IPS DF 6.9 (cell line): ENCODE measurements around the gene ITGA1.

ENCODE experiments used
- DNase-seq: peaks from one replicate; pipeline ENCODE4 v3.0.0-alpha.2; 2013; ENCODE audit warnings: low read depth, low spot score
- H3K27ac ChIP-seq: one replicate; pipeline ENCODE4 v1.5.1; 2013; ENCODE audit warnings: low read length, control low read depth
- H3K27me3 ChIP-seq: 2 replicates; pipeline ENCODE4 v1.6.1; 2013; ENCODE audit warnings: mild to moderate bottlenecking, low read length; ENCODE audit not compliant: control insufficient read depth, insufficient read depth
- H3K36me3 ChIP-seq: 2 replicates; pipeline ENCODE4 v1.6.1; 2013; ENCODE audit warnings: low read length; ENCODE audit not compliant: control insufficient read depth, insufficient read depth
- H3K4me1 ChIP-seq: 2 replicates; pipeline ENCODE4 v1.6.1; 2013; ENCODE audit warnings: low read length; ENCODE audit not compliant: control insufficient read depth, insufficient read depth
- H3K4me3 ChIP-seq: 2 replicates; pipeline ENCODE4 v1.5.1; 2013; ENCODE audit warnings: mild to moderate bottlenecking, low read length
- H3K9me3 ChIP-seq: 2 replicates; pipeline ENCODE4 v1.6.1; 2013; ENCODE audit warnings: low read length, inconsistent platforms; ENCODE audit not compliant: control insufficient read depth, insufficient read depth
- WGBS: extraction: QIAGEN DNeasy Blood & Tissue Kit; methylation state at CpG from one replicate; pipeline ENCODE4 v1.1.7; 2013; ENCODE audit warnings: mixed read lengths, missing lambda C conversion rate; ENCODE audit not compliant: insufficient read length, insufficient coverage; 5-methylcytosine and 5-hydroxymethylcytosine counted together

Gene ITGA1

GRCh38 chr5:52786949-52787599, 642 bp upstream of the ITGA1 start:
- Histone ChIP-seq H3K36me3 (no peaks in the 10 kb centered on the region), H3K27me3 (no peaks in the 10 kb centered on the region), H3K9me3 (no peaks in the 10 kb centered on the region), H3K27ac (no peak overlapping the region), H3K4me1 (no peaks in the 10 kb centered on the region), H3K4me3 (peak overlapping the region; percentile 70; the same call in 1 of the 2 replicates)
- no CpG with 5 or more reads among the region's 11 CpGs for WGBS
- no peak for DNase-seq

DNA sequence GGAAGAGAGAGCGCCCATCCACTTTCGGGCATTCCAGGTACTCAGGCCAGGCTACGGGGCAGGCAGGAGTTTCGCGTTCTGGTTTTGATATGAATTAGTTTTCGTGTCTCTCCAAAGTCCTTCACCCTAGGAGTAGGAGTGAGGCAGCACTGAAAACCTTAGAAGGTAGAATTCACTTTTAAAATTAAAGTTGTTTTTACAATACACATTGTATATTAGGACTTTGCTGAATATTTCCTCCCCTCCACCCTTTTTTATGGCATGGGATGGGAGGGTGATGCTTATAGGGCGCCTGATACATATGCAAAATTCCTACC, 747 bp downstream of the ITGA1 start:
- Histone ChIP-seq H3K4me3 (peak overlapping the region; percentile 70; the same call in 1 of the 2 replicates), H3K27ac (no peak overlapping the region), H3K4me1 (no peaks in the 10 kb centered on the region), H3K36me3 (no peaks in the 10 kb centered on the region), H3K27me3 (no peaks in the 10 kb centered on the region), H3K9me3 (no peaks in the 10 kb centered on the region)
- no CpG with 5 or more reads among the region's 7 CpGs for WGBS
- no peak for DNase-seq

DNA sequence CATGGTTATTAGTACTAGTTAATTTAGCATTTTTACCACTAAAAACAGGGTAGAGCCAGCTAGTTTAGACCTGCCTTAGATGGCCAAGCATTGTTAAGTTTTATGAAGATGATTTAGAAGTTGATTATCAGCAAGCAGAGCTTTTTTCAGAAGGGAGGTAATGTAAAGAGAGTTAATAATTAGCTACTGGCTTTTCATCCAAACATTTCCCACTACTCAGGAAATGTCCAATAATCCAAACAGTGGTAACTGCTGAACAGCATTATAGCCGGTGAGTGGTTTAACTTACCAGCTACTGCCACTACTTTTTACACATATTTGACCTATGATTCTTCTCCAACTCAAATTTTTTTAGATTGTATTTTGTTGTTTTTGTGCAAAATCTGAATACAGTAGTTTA, 1.7 kb downstream of the ITGA1 start:
- Histone ChIP-seq H3K4me3 (no peak overlapping the region), H3K27ac (no peak overlapping the region)
- WGBS, result no CpG with 5 or more reads among the region's 1 CpG

DNA sequence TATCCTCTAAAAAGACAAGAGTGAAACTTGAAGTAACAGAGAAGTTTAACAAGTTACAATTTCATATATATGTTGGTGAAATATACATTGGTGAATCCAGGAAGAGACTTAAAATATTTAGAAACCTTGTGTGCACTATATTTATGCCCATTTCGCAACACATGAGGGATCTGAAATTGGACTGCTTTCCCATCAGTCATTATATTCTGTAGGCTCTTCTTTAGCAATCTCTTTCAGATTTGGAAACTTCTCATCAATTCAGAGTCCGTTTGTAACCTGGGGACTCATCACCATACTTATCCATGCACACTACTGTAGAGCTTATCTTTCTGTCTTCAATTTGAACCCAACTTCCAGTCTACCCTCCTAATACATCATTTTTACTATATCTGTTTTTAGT, 2.1 kb downstream of the ITGA1 start:
- H3K9me3 ChIP-seq, result no peaks in the 10 kb centered on the region
- no peak for DNase-seq
- H3K4me1 ChIP-seq, result no peaks in the 10 kb centered on the region
- H3K36me3 ChIP-seq, result no peaks in the 10 kb centered on the region
- H3K4me3 ChIP-seq, result no peak overlapping the region
- no peaks in the 10 kb centered on the region for H3K27me3 ChIP-seq
- no peak overlapping the region for H3K27ac ChIP-seq
- WGBS, result no CpG with 5 or more reads among the region's 2 CpGs

More for the DNA sequence above, 1.7 kb downstream of the ITGA1 start:
- no peak for DNase-seq
- H3K36me3 ChIP-seq, result no peaks in the 10 kb centered on the region
- no peaks in the 10 kb centered on the region for H3K9me3 ChIP-seq
- H3K27me3 ChIP-seq, result no peaks in the 10 kb centered on the region
- no peaks in the 10 kb centered on the region for H3K4me1 ChIP-seq

- H3K9me3 ChIP-seq, result no peaks in the 10 kb centered on the region
- no peaks in the 10 kb centered on the region for H3K4me1 ChIP-seq
- no peaks in the 10 kb centered on the region for H3K36me3 ChIP-seq
- no peak overlapping the region for H3K4me3 ChIP-seq
- DNase-seq, result no peak
- H3K27me3 ChIP-seq, result no peaks in the 10 kb centered on the region
- no peak overlapping the region for H3K27ac ChIP-seq
- WGBS, result no CpG with 5 or more reads among the region's 1 CpG
Measured at GRCh38 chr5:52791366-52791765, 3.6 kb downstream of the ITGA1 start.

DNA sequence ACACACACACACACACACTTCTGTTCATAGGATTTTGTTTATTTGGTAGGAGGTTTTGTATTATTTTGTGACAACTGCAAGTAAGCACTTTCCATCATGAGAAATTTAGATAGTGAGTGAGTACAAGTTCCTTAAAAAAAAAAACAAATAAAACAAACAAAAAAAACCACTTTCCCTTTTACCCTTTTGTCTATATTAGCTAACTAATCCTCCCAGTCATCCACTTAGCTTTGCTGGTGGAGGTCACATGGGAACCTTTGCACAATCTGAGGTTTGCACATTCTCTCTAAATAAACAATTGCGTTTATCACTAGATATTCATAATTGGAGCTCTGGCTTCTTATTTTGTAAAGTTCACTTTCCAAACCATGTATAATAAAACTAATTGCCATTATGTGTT, 6.8 kb downstream of the ITGA1 start:
- no CpG with 5 or more reads among the region's 1 CpG for WGBS
- H3K4me1 ChIP-seq, result no peaks in the 10 kb centered on the region

GRCh38 chr5:52796031-52796430, 8.3 kb downstream of the ITGA1 start:
- Histone ChIP-seq H3K4me1 (no peaks in the 10 kb centered on the region), H3K9me3 (no peaks in the 10 kb centered on the region), H3K36me3 (no peaks in the 10 kb centered on the region), H3K4me3 (no peak overlapping the region), H3K27me3 (no peaks in the 10 kb centered on the region), H3K27ac (no peak overlapping the region)
- no peak for DNase-seq

More for the DNA sequence above, 6.8 kb downstream of the ITGA1 start:
- no peak for DNase-seq
- Histone ChIP-seq H3K4me3 (no peak overlapping the region), H3K27me3 (no peaks in the 10 kb centered on the region), H3K27ac (no peak overlapping the region), H3K9me3 (no peaks in the 10 kb centered on the region), H3K36me3 (no peaks in the 10 kb centered on the region)

DNA sequence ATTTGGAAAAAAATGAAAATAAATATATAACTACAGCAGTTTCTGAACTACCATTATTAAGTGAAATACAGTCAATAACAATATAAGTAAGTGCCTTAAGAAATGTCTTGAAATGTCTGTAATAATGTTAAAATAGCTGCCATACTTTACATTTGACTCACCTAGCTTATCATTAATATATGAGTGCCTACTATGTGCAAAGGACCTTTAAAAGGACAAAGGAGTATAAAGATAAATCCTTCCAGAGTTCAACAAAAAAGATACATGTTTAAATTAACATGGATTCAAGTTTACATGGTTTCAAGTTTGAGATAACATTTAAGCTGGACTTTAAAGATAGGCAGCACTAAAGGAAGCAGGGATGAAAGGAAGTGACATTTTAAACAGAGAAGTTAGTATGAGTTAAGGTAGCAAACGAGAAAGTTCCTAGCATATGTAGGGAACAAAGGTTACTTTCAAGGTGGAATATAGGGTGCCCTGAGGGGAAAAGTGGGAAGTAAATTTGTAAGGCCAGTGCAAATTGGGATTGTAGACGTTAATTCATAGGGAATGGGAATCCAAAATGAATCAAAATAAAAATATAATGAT, 8.9 kb downstream of the ITGA1 start:
- no peaks in the 10 kb centered on the region for H3K9me3 ChIP-seq
- WGBS, result no CpG with 5 or more reads among the region's 2 CpGs
- no peaks in the 10 kb centered on the region for H3K27me3 ChIP-seq

DNA sequence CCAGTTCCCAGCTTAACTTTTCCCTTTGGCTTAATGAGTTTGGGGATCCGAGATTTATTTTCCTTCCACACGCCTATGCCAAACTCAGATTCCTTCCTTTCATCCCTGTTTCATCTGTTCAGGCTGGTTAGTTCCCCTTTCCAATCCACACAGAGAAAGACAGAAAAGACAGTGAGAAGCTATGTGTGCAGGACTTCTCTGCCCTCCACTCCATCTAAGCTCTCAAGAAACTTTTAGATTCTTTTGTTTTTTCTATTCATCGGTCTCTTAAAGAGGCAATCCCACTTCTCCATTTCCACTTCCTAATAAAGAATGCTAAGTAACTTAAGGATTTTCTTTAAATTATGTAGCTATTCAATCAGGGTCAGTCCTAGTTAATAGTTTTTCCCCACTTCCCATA, 11.2 kb downstream of the ITGA1 start:
- DNase-seq, result no peak
- no peaks in the 10 kb centered on the region for H3K36me3 ChIP-seq
- no peaks in the 10 kb centered on the region for H3K27me3 ChIP-seq
- peak overlapping the region; percentile 49; the same call in 1 of the 2 replicates for H3K4me3 ChIP-seq
- H3K4me1 ChIP-seq, result no peaks in the 10 kb centered on the region
- no CpG with 5 or more reads among the region's 3 CpGs for WGBS
- no peaks in the 10 kb centered on the region for H3K9me3 ChIP-seq
- H3K27ac ChIP-seq, result no peak overlapping the region

More for the DNA sequence above, 8.9 kb downstream of the ITGA1 start:
- no peaks in the 10 kb centered on the region for H3K4me1 ChIP-seq
- H3K27ac ChIP-seq, result no peak overlapping the region
- no peak overlapping the region for H3K4me3 ChIP-seq
- DNase-seq, result no peak
- no peaks in the 10 kb centered on the region for H3K36me3 ChIP-seq

DNA sequence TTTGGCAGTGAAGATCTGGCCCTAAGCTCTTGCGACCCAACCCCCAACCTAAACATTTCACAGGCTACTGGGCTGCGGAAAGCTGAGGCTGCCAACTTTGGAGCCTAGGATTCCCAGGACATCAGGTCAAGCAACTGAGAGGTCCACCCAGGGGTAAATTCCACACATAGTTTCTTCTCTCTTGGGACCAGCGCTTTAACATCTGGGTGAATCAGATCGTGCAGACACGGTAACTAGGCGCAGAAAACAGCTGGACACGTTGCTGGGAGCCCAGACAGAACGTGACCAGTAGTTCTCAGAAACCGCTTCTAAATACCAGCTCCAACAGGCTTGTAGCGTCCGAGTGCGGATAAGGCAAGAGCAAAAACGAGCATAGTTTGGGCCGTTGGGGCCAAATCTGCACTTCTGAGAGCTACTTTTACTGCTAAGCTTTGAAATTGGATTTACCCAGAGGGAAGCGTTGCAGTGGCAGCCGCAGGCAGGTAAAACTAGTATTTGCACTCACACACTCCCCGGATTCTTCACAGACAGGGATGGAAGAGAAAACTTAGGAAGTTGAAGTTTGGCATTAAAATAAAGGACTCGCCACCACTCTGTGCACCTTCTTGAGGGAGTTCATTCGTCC, 11.8 kb downstream of the ITGA1 start:
- peak; percentile 39 for DNase-seq
- Histone ChIP-seq H3K36me3 (no peaks in the 10 kb centered on the region), H3K9me3 (no peaks in the 10 kb centered on the region), H3K27me3 (no peaks in the 10 kb centered on the region), H3K4me3 (peak overlapping the region; percentile 49; the same call in 1 of the 2 replicates), H3K27ac (no peak overlapping the region), H3K4me1 (no peaks in the 10 kb centered on the region)
- WGBS, result no CpG with 5 or more reads among the region's 19 CpGs
